Chondrocyte (in vitro differentiated cells): ENCODE data around the gene UCK1. TPM values are rescaled to one million over a fixed set of nuclear protein-coding genes. Genes with fewer than 3 reads are reported as not detected.
A peak's percentile ranks its signal among the peaks of the same experiment; 100 is the strongest.

Experiments used
- DNase-seq: peaks from one replicate; pipeline ENCODE4 v3.0.0; 2021; ENCODE audit warnings: mixed read lengths, low spot score
- H3K27ac Mint-ChIP-seq: one replicate; pipeline ENCODE4 v1.8.0; 2021; ENCODE audit warnings: mild to moderate bottlenecking, moderate library complexity, mixed read lengths; ENCODE audit not compliant: unreplicated experiment
- H3K27me3 Mint-ChIP-seq: 2 replicates; pipeline ENCODE4 v1.8.0; 2021; ENCODE audit warnings: low read depth, mixed read lengths
- H3K36me3 Mint-ChIP-seq: 2 replicates; pipeline ENCODE4 v1.8.0; 2021; ENCODE audit warnings: low read depth, mixed read lengths
- H3K4me1 Mint-ChIP-seq: 2 replicates; pipeline ENCODE4 v1.8.0; 2021; ENCODE audit warnings: low read depth, mild to moderate bottlenecking, mixed read lengths
- H3K4me3 Mint-ChIP-seq: one replicate; pipeline ENCODE4 v1.8.0; 2021; ENCODE audit warnings: mild to moderate bottlenecking, moderate library complexity, mixed read lengths; ENCODE audit not compliant: unreplicated experiment
- H3K9me3 Mint-ChIP-seq: 2 replicates; pipeline ENCODE4 v1.8.0; 2021; ENCODE audit warnings: low read depth, mixed read lengths
- total RNA-seq: library from RNA; stranded (reverse); gene quantifications from 3 replicates; pipeline ENCODE4 v1.2.1, GENCODE V29; 2021
- TF ChIP-seq, protein P1 (sequence below): fragments of 200-600 bp; sonication (generic); IDR thresholded peaks from 2 replicates; pipeline ENCODE4 v1.5.0; 2021; ENCODE audit warnings: antibody characterized with exemption, mild to moderate bottlenecking, moderate library complexity

The UCK1 gene
- total RNA-seq, 1 donor from 2014 or later: 18.3 TPM

DNA sequence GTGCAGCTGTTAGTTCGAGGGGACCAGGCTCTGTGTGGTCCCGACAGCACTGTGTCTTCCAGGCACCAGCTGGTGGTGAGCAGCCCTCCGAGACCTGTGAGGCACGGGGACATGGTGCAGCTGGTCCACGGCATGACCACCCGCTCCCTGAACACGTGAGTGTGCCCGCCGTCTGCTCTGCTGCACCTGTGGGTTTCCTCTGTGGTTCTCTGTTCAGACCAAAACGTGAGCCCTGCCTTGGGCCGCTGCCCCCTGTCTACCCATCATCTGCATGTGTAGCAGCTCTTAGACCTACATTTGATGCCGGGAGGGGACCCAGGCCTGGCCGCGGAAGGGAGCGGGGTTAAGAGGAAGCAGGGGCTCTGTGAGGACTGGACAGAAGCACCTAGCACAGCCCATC lies 17.9 kb downstream of the UCK1 start:
- Mint-ChIP-seq H3K36me3 (peaks cover 36% of the 10 kb centered on the region), H3K27ac (no peak overlapping the region), H3K4me3 (no peak overlapping the region), H3K9me3 (no peaks in the 10 kb centered on the region), H3K4me1 (no peaks in the 10 kb centered on the region), H3K27me3 (no peaks in the 10 kb centered on the region)
- TF ChIP-seq, protein P1, sequence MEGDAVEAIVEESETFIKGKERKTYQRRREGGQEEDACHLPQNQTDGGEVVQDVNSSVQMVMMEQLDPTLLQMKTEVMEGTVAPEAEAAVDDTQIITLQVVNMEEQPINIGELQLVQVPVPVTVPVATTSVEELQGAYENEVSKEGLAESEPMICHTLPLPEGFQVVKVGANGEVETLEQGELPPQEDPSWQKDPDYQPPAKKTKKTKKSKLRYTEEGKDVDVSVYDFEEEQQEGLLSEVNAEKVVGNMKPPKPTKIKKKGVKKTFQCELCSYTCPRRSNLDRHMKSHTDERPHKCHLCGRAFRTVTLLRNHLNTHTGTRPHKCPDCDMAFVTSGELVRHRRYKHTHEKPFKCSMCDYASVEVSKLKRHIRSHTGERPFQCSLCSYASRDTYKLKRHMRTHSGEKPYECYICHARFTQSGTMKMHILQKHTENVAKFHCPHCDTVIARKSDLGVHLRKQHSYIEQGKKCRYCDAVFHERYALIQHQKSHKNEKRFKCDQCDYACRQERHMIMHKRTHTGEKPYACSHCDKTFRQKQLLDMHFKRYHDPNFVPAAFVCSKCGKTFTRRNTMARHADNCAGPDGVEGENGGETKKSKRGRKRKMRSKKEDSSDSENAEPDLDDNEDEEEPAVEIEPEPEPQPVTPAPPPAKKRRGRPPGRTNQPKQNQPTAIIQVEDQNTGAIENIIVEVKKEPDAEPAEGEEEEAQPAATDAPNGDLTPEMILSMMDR: no peak
- no peak for DNase-seq

DNA sequence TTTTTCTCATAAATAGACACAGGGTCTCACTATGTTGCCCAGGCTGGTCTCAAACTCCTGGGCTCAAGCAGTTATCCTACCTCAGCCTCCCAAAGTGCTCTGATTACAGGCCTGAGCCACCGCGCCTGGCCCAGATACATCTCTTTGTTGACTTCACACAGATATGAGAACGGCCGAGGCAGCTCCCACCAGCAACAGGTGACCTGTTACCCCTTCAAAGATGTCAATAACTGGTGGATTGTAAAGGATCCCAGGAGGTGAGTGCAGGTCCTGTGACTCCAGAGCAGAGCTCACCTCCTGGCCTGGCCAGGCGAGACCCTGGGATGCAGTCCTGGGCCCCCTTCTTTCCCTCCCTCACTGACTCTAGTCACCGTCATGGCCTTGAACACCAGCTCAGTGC lies 19.2 kb downstream of the UCK1 start:
- no peaks in the 10 kb centered on the region for H3K4me1 Mint-ChIP-seq
- H3K27me3 Mint-ChIP-seq: no peaks in the 10 kb centered on the region
- H3K4me3 Mint-ChIP-seq: no peak overlapping the region
- H3K27ac Mint-ChIP-seq: no peak overlapping the region
- H3K9me3 Mint-ChIP-seq: no peaks in the 10 kb centered on the region
- TF ChIP-seq, protein P1: no peak
- peaks cover 33% of the 10 kb centered on the region for H3K36me3 Mint-ChIP-seq
- no peak for DNase-seq

DNA sequence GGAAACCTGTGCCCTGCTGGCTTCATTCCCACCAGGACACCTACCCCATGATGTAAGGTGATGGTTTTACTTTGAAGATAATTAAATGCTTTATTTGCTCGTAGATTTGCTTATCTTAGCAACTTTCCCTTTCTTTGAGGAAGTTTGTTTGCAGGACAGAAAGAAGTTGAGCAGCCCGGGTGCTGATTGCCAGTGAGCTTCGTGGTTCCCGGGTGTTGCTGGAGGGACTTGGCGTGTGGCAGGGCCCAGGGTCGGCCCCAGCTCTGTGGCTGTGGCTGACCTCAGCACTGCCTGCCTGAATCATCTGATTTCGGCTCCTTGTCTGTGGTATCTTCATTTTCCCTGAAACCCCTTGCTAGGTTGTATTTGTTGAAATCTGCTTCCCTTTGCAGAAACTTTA lies 19.6 kb downstream of the UCK1 start:
- TF ChIP-seq, protein P1: no peak
- no peaks in the 10 kb centered on the region for H3K4me1 Mint-ChIP-seq
- DNase-seq: no peak
- H3K36me3 Mint-ChIP-seq: peaks cover 33% of the 10 kb centered on the region
- no peaks in the 10 kb centered on the region for H3K27me3 Mint-ChIP-seq
- no peak overlapping the region for H3K27ac Mint-ChIP-seq
- H3K9me3 Mint-ChIP-seq: no peaks in the 10 kb centered on the region
- H3K4me3 Mint-ChIP-seq: no peak overlapping the region

DNA sequence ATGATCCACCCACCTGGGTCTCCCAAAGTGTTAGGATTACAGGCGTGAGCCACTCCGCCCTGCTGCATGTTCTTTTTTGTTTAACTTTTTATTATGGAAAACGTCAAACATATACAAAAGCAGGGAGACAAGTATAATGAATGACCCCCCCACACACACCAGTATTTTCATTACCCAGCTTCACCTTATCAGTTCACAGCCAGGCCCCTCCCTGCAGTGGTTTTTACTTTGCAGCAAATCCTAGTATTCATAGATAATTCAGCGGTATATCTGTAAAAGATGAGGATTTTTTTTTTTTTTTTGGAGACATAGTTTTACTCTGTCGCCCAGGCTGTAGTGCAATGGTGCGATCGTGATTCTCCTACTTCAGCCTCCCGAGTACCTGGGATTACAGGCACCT lies 26.1 kb downstream of the UCK1 start:
- no peaks in the 10 kb centered on the region for H3K27me3 Mint-ChIP-seq
- peaks cover 27% of the 10 kb centered on the region for H3K4me1 Mint-ChIP-seq
- peaks cover 11% of the 10 kb centered on the region for H3K36me3 Mint-ChIP-seq
- H3K9me3 Mint-ChIP-seq: no peaks in the 10 kb centered on the region
- no peak overlapping the region for H3K4me3 Mint-ChIP-seq
- no peak for DNase-seq
- TF ChIP-seq, protein P1: no peak
- no peak overlapping the region for H3K27ac Mint-ChIP-seq

DNA sequence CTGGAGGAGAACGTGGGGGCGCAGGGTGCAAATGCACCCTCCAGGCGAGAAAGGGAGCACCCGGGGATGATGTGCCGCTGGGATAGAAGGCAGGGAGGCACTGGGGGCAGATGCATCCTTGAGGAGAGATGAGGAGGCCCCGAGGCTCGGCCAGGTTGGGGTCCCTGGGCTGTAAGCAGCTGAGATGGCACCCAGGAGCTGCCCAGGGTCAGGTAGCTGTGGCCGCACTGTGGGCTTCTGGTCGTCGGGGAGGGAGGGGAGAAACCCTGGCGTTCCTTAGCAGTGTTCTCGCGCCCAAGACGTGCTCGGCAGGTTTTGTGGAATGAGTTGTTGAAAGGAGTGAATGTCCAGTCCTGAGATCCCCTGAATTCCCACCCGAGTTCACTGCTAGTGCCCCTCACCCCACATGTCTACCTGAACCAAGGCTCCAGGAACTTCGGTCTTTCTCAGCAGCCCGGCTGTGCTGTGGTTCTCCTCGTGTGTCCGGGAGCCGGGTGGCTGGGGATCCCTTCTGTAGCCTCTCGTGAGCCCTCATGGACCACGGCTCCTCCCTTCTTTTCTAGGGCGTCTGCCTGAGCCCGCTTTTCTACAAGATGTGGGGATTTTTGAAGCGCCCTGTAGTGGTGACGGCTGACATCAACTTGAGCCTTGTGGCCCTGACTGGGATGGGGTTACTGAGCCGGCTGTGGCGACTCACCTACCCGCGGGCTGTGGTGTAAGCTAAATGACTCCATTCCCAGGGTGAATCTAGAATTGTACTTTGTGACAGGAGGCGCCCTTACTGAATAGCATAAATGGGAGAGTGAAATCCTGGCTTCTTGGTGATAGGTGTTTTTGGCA lies 27.2 kb downstream of the UCK1 start:
- Mint-ChIP-seq H3K4me3 (peak overlapping the region; percentile 93), H3K9me3 (no peaks in the 10 kb centered on the region), H3K36me3 (peaks cover 11% of the 10 kb centered on the region), H3K27me3 (no peaks in the 10 kb centered on the region), H3K27ac (peak overlapping the region; percentile 65), H3K4me1 (peaks cover 27% of the 10 kb centered on the region)
- DNase-seq: no peak
- TF ChIP-seq, protein P1: no peak
